GM04504 (cell line): Measurements from ENCODE around the gene ROBO3.

Source experiments
- DNase-seq: peaks from one replicate; pipeline ENCODE4 v3.0.0-alpha.2; 2012; ENCODE audit warnings: low read depth

Gene ROBO3

DNA sequence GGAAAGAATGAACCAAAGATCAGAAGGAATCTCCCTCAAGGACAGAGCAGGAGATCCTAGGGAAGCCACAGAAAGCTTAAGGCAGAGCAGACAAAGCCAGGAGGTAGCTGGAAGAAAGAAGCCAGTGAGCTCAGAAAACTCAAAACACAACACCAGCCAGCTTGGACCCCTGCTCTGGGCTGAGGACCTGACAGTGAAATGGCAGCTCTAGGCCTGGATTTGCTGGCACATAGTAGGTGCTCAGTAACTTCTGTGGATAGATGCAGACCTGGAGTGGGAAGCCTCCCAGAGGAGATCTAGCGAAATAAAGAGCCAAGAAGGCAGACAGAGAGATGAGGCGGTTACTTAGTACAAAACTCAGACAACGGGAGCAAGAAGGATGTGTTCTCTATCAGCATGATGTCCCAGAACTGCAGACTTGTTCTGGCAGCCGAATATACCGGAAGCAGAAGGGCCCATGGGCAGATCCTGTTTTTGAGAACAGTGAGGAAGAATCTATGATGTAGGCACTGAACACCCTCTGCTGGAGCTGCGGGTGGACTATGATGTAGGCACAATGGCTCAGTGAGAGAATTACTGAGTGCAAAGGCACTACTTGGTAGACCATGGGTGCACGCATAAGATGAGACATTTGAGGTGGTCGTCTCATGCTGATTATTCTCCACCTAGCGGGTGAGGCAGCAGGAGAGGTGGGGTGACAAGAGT, 27.7 kb downstream of the ROBO3 start:
- DNase-seq, result no peak

- no peak for DNase-seq
Observed at GRCh38 chr11:124893781-124894401, 28.7 kb downstream of the ROBO3 start.

- no peak for DNase-seq
Observed at GRCh38 chr11:124894606-124895430, 29.6 kb downstream of the ROBO3 start.

- no peak for DNase-seq
Observed at GRCh38 chr11:124895471-124895971, 30.3 kb downstream of the ROBO3 start.

- no peak for DNase-seq
Observed at GRCh38 chr11:124896071-124896750, 31.0 kb downstream of the ROBO3 start.

- DNase-seq, result no peak
Observed at GRCh38 chr11:124896821-124897391, 31.7 kb downstream of the ROBO3 start.

- no peak for DNase-seq
Observed at GRCh38 chr11:124897674-124898262, 32.5 kb downstream of the ROBO3 start, which contains the start of gene ROBO4. Gene ROBO4 (minus strand): TSS chr11:124897865. CDS start chr11:124897795, 70 bp downstream.

DNA sequence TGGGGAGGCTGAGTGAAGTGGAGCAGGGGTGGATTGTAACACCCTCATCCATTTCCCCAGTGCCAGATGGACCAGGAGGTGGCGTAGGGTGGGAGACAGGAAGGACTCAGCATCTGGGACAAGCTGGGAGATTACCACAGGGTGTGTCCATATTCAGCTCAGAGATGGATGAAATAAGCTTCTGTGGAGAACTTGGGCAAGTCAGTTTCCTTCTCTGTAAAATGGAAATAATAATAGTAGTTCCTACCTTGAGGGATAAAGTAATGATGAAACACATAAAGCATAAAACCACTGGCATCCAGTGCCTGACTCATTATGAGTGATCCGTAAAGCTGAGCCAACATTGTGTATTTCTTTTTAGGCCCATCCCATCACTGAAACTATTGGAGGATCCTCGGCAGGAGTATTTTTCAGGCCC, 33.0 kb downstream of the ROBO3 start:
- DNase-seq, result peak; percentile 79

DNA sequence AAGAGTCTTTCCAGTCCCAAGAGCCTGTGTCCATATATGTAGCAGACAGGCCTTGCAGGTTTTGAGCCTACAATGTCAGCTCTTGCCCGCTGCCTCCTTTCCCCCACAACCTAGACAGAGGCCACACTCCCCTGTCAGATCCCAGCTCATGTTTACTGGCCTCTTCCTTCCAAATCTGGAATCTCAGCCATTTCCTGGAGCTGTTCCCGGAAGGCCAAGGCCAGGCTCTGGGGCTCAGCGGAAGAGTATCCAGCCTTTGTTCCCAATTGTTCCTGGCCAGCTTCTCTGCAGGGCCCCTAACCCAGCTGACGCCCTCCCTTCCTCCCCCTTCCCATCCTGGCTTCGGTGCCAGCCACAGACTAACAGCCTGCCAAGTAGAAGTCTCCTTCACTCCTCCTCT, 33.5 kb downstream of the ROBO3 start:
- no peak for DNase-seq

GRCh38 chr11:124899383-124900145, 34.3 kb downstream of the ROBO3 start:
- no peak for DNase-seq

DNA sequence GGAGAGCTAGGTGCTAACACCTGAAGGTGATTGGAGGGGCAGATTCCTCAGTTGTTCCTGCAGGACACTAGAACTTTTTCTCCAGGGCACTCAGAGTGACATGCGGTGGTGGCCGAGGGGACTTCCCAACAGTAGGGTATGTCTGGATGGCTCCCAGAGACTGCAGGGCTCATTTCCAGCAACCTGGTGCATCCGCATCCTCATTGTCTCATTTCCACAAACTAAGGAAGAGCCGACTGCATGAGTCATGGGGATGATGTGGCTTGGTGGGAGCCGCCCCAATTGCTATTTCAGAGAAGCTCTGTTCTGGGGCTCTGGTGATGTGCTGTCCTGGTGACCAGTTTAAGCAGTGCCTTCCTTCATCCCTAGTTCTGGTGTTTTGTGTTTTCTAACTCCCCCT, 35.2 kb downstream of the ROBO3 start:
- peak; percentile 81 for DNase-seq

- DNase-seq, result no peak
Observed at GRCh38 chr11:124902616-124903015, 37.4 kb downstream of the ROBO3 start.

GRCh38 chr11:124915541-124916369, 50.5 kb downstream of the ROBO3 start:
- no peak for DNase-seq

- no peak for DNase-seq
Observed at GRCh38 chr11:124916370-124916710, 51.1 kb downstream of the ROBO3 start.

DNA sequence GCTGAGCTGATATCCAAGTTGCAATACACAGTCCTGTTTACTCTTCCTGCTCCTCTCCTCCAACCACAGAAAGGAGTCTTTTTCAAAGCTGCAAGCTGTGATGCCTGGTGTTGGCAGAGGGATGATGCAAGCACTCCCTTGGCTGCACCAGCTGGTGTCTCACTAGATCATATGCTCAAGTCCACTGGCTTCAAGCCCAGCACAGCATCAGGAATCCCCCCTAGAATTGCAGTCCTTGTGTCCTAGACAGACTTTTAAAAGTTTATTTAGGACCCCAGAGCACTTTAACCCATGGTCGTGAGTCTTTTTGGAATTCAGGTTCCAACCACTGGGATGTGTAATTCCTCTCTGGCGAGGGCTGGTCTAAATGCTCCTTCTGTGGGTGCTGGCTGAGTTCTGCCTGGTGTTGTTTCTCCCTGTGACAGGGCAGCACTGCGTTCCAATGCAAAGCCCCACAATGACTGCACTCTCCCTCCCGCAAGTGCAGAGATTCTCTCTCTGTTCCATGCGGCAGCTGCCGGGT, 51.9 kb downstream of the ROBO3 start:
- DNase-seq, result no peak

- DNase-seq, result no peak
Observed at GRCh38 chr11:124918950-124919349, 53.7 kb downstream of the ROBO3 start, which contains the start of gene HEPN1. Gene HEPN1 (plus strand): TSS chr11:124919250.

DNA sequence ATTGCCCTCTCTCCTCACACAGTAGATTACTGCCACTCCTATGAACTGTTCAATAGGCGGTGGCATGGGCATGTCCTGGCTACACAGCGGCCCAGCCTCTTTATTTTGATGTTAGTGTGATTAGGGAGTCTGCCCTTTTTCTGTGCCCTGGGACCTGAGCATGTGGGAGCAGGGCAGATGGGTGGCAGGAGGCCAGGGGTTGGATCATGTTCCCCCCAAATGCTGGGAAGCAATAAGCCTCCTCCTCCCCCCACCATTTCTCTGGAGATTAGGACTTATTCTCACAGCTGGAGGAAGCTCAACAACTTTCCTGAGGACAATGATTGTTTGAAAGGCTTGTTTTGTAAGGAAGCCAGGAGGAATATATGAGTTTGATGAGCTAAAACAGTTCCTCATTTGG, 54.7 kb downstream of the ROBO3 start:
- DNase-seq, result no peak

- no peak for DNase-seq
Observed at GRCh38 chr11:124920356-124920755, 55.1 kb downstream of the ROBO3 start.

DNA sequence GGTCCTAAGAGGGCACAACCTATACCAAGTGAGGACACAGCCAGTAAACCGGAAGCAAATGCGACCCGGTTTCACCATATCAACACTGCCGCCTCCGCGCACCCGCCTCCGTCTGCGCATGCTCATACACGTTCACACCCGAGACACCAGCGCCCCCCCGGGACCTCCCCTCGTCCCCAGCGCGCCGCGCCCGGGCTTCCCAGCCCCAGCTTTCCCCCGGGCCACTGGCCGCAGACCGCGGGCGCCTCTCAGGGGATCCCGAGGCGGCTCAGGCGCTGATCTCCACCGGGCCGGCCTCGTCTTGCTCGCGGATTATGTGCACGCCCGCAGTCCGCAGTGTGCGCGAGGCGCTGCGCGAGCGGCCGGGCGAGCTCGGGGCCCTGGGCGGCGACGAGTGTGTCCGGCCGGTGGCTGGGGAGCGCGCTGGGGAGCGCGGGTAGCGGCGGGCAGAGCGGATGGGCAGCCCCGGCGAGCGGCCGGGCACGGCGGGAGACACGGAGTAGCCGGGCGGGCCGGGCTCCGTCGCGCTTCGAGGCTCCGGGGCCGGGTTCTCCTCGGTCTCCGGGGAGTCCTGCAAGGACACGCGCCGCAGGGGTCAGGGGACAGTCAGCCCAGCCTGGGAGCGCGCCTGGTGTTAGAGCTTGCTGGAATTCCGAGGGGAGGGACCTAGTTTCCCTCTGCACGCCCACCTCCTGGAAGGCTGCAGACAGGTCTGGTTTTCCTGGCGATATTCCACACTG, 55.8 kb downstream of the ROBO3 start:
- DNase-seq, result no peak
